ENCODE results near the gene CEPT1. TPM values are rescaled to one million over a fixed set of nuclear protein-coding genes. Genes with fewer than 3 reads are reported as not detected.

Gene CEPT1
- total and polyA plus RNA-seq, 2 donors (not counting 3 experiments of a cell fraction or from before 2014, with no cell fraction given): 13.6 to 29.1 TPM

DNA sequence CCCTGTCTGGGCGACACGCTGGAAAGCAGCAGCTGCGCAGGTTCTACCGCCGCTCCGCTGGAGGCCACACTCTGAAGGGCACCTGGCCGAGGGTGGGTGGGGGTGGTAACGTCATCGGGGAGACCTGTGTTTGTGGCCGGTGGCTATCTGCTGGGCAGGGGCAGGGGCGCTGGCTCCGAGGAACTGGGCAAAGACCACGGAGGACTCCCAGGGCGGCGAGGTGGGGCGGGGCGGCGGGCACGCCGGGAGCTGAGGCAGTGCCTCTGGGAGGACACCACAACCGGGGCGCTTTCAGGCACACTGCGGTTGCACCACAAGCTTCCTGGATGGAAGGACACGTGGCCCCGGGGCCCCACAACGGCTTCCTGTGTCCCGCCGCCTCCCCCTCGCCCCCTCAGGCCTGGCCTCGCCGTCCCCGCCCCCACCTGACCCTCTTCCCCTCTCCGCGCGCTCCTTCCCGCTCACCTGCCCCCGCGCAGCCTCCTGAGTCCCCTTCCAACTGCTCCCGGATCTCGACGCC is 63.7 kb downstream of the CEPT1 start:
- Histone ChIP-seq H2AFZ (ENCODE audit: low read depth, low read length) (peak overlapping the region; percentile 74), H3K79me2 (ENCODE audit: control insufficient read depth, insufficient read depth, low read length) (no peaks in the 10 kb centered on the region), H3K9me3 (replicated peaks; ENCODE audit: control insufficient read depth, insufficient read depth, low read length) (no peaks in the 10 kb centered on the region), H3K36me3 (ENCODE audit: control insufficient read depth in 2 of 2, extremely low read depth in 1 of 2, insufficient read depth in 2 of 2, low read length in 2 of 2) (no peaks in the 10 kb centered on the region), H3K27me3 (ENCODE audit: control insufficient read depth in 2 of 2, insufficient read depth in 2 of 2, low read length in 2 of 2) (peaks cover 17 to 31% of the 10 kb centered on the region in 2 experiments), H3K9me1 (replicated peaks; ENCODE audit: control insufficient read depth, extremely low read depth, insufficient read depth, low read length) (no peaks in the 10 kb centered on the region), H4K20me1 (replicated peaks; ENCODE audit: control insufficient read depth, extremely low read depth, insufficient read depth, low read length) (no peaks in the 10 kb centered on the region), H3K4me2 (ENCODE audit: insufficient read depth, low read length) (no peak overlapping the region), H3K4me1 (ENCODE audit: control insufficient read depth, extremely low read depth, insufficient read depth, low read length) (peaks cover 3% of the 10 kb centered on the region), H3K27ac (ENCODE audit: insufficient read depth, low read depth, low read length) (no peak overlapping the region), H3K4me3 (replicated peaks in 1 of 3; ENCODE audit: insufficient read depth in 1 of 3, low read depth in 1 of 3, low read length in 3 of 3) (peak overlapping the region in 2 of 3 experiments; percentile 38 to 53), H3K9ac (replicated peaks; ENCODE audit: extremely low read depth, insufficient read depth, low read length) (no peak overlapping the region)
- POLR2A ChIA-PET: no interaction called here
- dilution Hi-C loops (cut with MboI; ENCODE audit: extremely low pct_ligation_motif_present, low sequenced_read_pairs): no loop called here
- CTCF ChIA-PET: interaction anchor here (1.0 kb wide), 1 partner anchor 19 kb away, joined by 3 read pairs; no protein-coding TSS in a partner anchor
- intact Hi-C loops (cut with micrococcal nuclease): no loop called here
- TF ChIP-seq EZH2 (IDR thresholded peaks at IDR 0.05; ENCODE audit: borderline replicate concordance, low read depth, low read length, severe bottlenecking): no peak
- TF ChIP-seq JUN (IDR thresholded peaks at IDR 0.05; ENCODE audit: borderline replicate concordance, insufficient read depth, insufficient read length, low read depth): no peak
- TF ChIP-seq, protein P1, sequence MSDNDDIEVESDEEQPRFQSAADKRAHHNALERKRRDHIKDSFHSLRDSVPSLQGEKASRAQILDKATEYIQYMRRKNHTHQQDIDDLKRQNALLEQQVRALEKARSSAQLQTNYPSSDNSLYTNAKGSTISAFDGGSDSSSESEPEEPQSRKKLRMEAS (IDR thresholded peaks at IDR 0.05; ENCODE audit: insufficient read depth, insufficient read length): no peak
- TF ChIP-seq GATA2 (IDR thresholded peaks at IDR 0.05; ENCODE audit: insufficient read depth, insufficient read length, low read depth, low read length): no peak
- no peak for TF ChIP-seq POLR2AphosphoS5 (IDR thresholded peaks at IDR 0.05; ENCODE audit: insufficient read depth, low read depth, low read length)
- TF ChIP-seq, protein P2, sequence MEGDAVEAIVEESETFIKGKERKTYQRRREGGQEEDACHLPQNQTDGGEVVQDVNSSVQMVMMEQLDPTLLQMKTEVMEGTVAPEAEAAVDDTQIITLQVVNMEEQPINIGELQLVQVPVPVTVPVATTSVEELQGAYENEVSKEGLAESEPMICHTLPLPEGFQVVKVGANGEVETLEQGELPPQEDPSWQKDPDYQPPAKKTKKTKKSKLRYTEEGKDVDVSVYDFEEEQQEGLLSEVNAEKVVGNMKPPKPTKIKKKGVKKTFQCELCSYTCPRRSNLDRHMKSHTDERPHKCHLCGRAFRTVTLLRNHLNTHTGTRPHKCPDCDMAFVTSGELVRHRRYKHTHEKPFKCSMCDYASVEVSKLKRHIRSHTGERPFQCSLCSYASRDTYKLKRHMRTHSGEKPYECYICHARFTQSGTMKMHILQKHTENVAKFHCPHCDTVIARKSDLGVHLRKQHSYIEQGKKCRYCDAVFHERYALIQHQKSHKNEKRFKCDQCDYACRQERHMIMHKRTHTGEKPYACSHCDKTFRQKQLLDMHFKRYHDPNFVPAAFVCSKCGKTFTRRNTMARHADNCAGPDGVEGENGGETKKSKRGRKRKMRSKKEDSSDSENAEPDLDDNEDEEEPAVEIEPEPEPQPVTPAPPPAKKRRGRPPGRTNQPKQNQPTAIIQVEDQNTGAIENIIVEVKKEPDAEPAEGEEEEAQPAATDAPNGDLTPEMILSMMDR (IDR thresholded peaks at IDR 0.05; ENCODE audit: extremely low read depth in 1 of 2, insufficient read depth in 1 of 2, low read depth in 1 of 2, low read length in 2 of 2): no peak
- TF ChIP-seq FOS (IDR thresholded peaks at IDR 0.05; ENCODE audit: borderline replicate concordance, insufficient read depth, low read length): no peak
- no peak for TF ChIP-seq MYC (IDR thresholded peaks at IDR 0.05; ENCODE audit: low read depth, low read length)
- TF ChIP-seq POLR2A (IDR thresholded peaks at IDR 0.05; ENCODE audit: low read depth, low read length): no peak
- no TSS peak for BruUV-seq (replicated peaks)
- DNase-seq (ENCODE audit: low read depth, low spot score): no peak
- FAIRE-seq: no peak

All from endothelial cell of umbilical vein (primary cell).